Kidney (tissue), 22 donors: Measurements from ENCODE around the gene CBLN3. TPM values are rescaled to one million over a fixed set of nuclear protein-coding genes. Genes with fewer than 3 reads are reported as not detected.
"Not testable (repeated sequence)": the region's sequence is repeated elsewhere in the genome, so short reads cannot be mapped to it uniquely, and the experiment has no call there.

Source experiments
- DNase-seq, 5 donors: peaks; one replicate each; pipeline ENCODE4 v3.0.0-alpha.2; 2013 to 2020
- FAIRE-seq: peaks from 2 replicates; lab custom pipeline; 2012; peaks lifted over from hg19 to GRCh38; lab: Jason Lieb, UNC
- H3K27ac ChIP-seq, 2 donors: one replicate each; pipeline ENCODE4 v1.7.0; 2013; ENCODE audit warnings: low read depth in 2 of 2, low read length in 2 of 2, inconsistent platforms in 1 of 2
- H3K27me3 ChIP-seq: one replicate; pipeline ENCODE4 v1.7.1; 2013; ENCODE audit warnings: low read length, inconsistent platforms; ENCODE audit not compliant: control insufficient read depth, insufficient read depth
- H3K36me3 ChIP-seq, 3 donors: one replicate each; pipeline versions ENCODE4 v1.7.0 to v1.7.1; 2013; ENCODE audit warnings: low read length in 3 of 3, control low read depth in 1 of 3, inconsistent platforms in 1 of 3; ENCODE audit not compliant: insufficient read depth in 3 of 3, control insufficient read depth in 2 of 3
- H3K4me1 ChIP-seq, 3 donors: one replicate each; pipeline versions ENCODE4 v1.7.0 to v1.7.1; 2013; ENCODE audit warnings: low read length in 3 of 3, inconsistent platforms in 1 of 3, low read depth in 1 of 3; ENCODE audit not compliant: control insufficient read depth in 2 of 3, insufficient read depth in 2 of 3
- H3K4me3 ChIP-seq, 3 donors: one replicate each; pipeline versions ENCODE4 v1.7.0 to v1.8.1; 2013; ENCODE audit warnings: low read length in 3 of 3, control low read depth in 1 of 3, inconsistent platforms in 1 of 3
- H3K9ac ChIP-seq, 3 donors: one replicate each; pipeline versions ENCODE4 v1.7.0 to v1.7.1; 2013; ENCODE audit warnings: low read length in 3 of 3, control low read depth in 1 of 3, inconsistent platforms in 1 of 3
- H3K9me3 ChIP-seq, 3 donors: one replicate each; pipeline versions ENCODE4 v1.7.0 to v1.7.1; 2013; ENCODE audit warnings: low read length in 3 of 3, control low read depth in 1 of 3, inconsistent platforms in 1 of 3; ENCODE audit not compliant: control insufficient read depth in 2 of 3, insufficient read depth in 1 of 3
- intact Hi-C: fragments of 100-400 bp; cut with DNase I; formaldehyde crosslinking; loops from one replicate; pipeline ENCODE4 v1.11.1; 2022
- long read RNA-seq, 10 donors: library from polyadenylated mRNA in 1 of 10; unstranded in 1 of 10; transcript quantifications; one replicate each; pipeline ENCODE4 v2.0.0 and lab custom pipeline, GENCODE V29; 2021 to 2026
- polyA plus RNA-seq: library from polyadenylated mRNA; stranded (reverse); fragments of 350-450 nt; fragmentation: Illumina TruSeq; extraction: RNeasy Lipid Tissue Mini Kit (QIAGEN cat#74804); gene quantifications from one replicate; pipeline ENCODE4 v1.2.3, GENCODE V29; 2014; ENCODE audit warnings: low read depth, low replicate concordance; ENCODE audit not compliant: insufficient read depth
- total RNA-seq: library from RNA; stranded (reverse); fragmentation: NEBNext Ultra II Directional; extraction: Animal tissue kit (Norgen Biotek cat#: 25700); gene quantifications from one replicate; pipeline ENCODE4 v1.2.1, GENCODE V29; 2021
- TF ChIP-seq, protein P1 (sequence below): IDR thresholded peaks from 3 replicates; pipeline ENCODE4 v1.5.1; 2012; ENCODE audit warnings: mild to moderate bottlenecking, moderate library complexity, borderline replicate concordance; ENCODE audit not compliant: insufficient read depth; ENCODE audit errors: extremely low read depth
- donor health status: control.
- donor health status: control.
- donor health status: control.
- donor health status: control.
- donor health status: control.
- donor health status: DM: yes; HTN: yes; CAD: no.
- donor health status: Normal renal cell carcinoma (clear cell type).

Gene CBLN3
- total RNA-seq (1.3 TPM), polyA plus RNA-seq (2.6 TPM)
- long read RNA-seq, donor 1, partial matches to known transcripts = 0 of 3 reads
- long read RNA-seq, donor 1, other reads (novel, unspliced or antisense) = 0 of 3 reads
- long read RNA-seq, donor 2 = 0 reads
- long read RNA-seq, donor 3, partial matches to known transcripts = 0 of 4 reads
- long read RNA-seq, donor 3, other reads (novel, unspliced or antisense) = 0 of 4 reads
- long read RNA-seq, donor 4, partial matches to known transcripts = 0 of 1 reads
- long read RNA-seq, donor 4, other reads (novel, unspliced or antisense) = 0 of 1 reads
- long read RNA-seq, donor 5 = 0 reads
- long read RNA-seq, donor 6, partial matches to known transcripts = 0 of 1 reads
- long read RNA-seq, donor 6, other reads (novel, unspliced or antisense) = 0 of 1 reads
- long read RNA-seq, donor 7, partial matches to known transcripts = 1 of 2 reads
- long read RNA-seq, donor 7, other reads (novel, unspliced or antisense) = 0 of 2 reads
- long read RNA-seq, donor 8, partial matches to known transcripts = 0 of 1 reads
- long read RNA-seq, donor 8, other reads (novel, unspliced or antisense) = 0 of 1 reads
- long read RNA-seq, donor 9, partial matches to known transcripts = 0 of 1 reads
- long read RNA-seq, donor 9, other reads (novel, unspliced or antisense) = 0 of 1 reads
- long read RNA-seq, donor 10 = 0 reads

DNA sequence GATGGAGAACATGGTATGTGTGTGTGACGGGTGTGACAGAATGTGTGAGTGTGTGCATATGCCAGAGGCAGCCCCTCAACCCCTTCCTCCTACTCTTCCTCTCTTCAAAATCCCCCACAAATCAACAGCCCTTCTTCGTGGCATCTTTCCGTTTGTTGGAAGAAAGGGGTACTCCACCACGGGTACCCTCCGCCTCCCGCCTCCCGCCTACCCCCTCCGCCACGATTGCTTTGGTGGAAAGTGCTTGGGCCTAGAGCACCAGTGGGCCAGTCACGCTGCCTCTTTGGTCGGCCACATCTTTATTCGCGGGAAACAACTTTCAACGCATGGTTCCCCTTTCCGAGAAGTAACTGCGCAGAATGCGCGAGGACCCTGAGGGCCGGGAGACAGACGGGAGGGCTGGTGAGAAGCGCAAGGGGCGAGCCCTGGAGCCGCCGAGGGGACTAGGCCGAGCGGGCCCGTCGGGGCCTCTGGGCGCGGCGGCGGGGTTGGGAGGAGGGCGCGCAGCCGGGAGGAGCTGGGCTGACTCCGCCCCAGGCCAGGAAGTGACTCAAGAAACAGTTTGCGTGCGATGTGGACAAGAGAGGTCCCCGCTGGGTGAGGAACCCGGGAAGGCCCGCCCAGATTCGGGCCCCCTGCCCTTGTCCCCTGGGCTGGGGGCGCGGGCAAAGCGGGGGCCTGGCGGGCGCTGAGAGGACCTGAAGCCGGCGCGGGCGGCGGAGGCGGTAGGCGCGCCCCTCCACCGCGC is at the start of gene CBLN3, which contains the start of gene KHNYN:
TSS of gene CBLN3 (minus strand) at position 274 of the 748 bp plus-strand sequence. CDS start 614 bp downstream, outside the sequence.
TSS of gene KHNYN (plus strand) at position 560 of the 748 bp plus-strand sequence. CDS start 777 bp downstream, outside the sequence.
- intact Hi-C loops = loop anchor here (10.0 kb wide), 1 partner anchor 55 kb away; no protein-coding TSS in a partner anchor
- H3K27ac ChIP-seq = peak within 1 kb of the TSS; percentile 96 to 98
- TF ChIP-seq, protein P1, sequence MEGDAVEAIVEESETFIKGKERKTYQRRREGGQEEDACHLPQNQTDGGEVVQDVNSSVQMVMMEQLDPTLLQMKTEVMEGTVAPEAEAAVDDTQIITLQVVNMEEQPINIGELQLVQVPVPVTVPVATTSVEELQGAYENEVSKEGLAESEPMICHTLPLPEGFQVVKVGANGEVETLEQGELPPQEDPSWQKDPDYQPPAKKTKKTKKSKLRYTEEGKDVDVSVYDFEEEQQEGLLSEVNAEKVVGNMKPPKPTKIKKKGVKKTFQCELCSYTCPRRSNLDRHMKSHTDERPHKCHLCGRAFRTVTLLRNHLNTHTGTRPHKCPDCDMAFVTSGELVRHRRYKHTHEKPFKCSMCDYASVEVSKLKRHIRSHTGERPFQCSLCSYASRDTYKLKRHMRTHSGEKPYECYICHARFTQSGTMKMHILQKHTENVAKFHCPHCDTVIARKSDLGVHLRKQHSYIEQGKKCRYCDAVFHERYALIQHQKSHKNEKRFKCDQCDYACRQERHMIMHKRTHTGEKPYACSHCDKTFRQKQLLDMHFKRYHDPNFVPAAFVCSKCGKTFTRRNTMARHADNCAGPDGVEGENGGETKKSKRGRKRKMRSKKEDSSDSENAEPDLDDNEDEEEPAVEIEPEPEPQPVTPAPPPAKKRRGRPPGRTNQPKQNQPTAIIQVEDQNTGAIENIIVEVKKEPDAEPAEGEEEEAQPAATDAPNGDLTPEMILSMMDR = no peak
- H3K4me1 ChIP-seq = peaks cover 0 to 30% (median 15%) of the 10 kb centered on the region in 3 donors
- H3K4me3 ChIP-seq = peak within 1 kb of the TSS; percentile 81 to 98 (median 96)
- H3K9me3 ChIP-seq = no peaks in the 10 kb centered on the region
- DNase-seq = peak; percentile 89 to 98 (median 95)
- H3K27me3 ChIP-seq = no peaks in the 10 kb centered on the region
- peak within 1 kb of the TSS; percentile 74 to 98 (median 94) for H3K9ac ChIP-seq
- no peak for FAIRE-seq
- peaks cover 3 to 17% (median 13%) of the 10 kb centered on the region in 3 donors for H3K36me3 ChIP-seq

DNA sequence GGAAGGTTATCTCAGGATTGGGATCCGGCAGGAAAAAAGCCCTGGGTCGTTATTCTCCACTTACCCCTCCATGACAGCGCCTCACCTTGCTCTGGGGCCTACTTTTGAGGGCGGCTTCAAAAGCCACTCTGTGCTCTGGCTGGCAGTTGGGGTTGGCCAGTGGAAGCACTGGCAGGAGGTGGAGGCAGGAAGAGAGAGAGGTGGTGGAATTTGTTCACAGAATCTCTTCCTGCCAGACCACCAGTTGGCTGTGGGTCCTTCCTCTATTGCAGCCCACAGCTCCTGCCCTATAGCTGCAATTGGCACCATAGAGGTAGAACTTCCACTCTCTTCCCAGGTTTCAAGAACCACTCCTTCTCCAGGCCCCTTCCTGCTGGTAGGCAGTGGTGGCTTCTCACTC is 45.8 kb upstream of the CBLN3 start:
- no peaks in the 10 kb centered on the region for H3K36me3 ChIP-seq
- no peak for DNase-seq
- H3K27ac ChIP-seq = no peak overlapping the region
- no peaks in the 10 kb centered on the region for H3K4me1 ChIP-seq
- no peaks in the 10 kb centered on the region for H3K27me3 ChIP-seq
- FAIRE-seq = no peak
- intact Hi-C loops = no loop called here
- H3K4me3 ChIP-seq = no peak overlapping the region
- no peak overlapping the region for H3K9ac ChIP-seq
- H3K9me3 ChIP-seq = no peaks in the 10 kb centered on the region
- TF ChIP-seq, protein P1 = no peak

DNA sequence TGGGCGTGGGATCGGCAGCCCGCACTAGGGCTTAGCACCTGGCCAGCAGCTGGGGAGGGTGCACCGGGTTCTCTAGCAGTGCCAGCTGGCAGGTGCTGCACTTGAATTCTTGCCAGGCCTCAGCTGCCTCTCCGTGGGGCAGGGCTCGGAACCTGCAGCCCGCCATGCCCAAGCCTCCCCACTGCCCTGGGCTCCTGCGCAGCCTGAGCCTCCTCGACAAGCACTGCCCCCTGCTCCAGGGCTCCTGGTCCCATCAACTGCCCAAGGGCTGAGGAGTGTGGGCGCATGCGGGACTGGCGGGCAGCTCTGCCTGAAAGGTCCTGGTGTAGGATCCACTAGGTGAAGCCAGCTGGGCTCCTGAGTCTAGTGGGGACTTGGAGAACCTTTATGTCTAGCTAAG is 43.7 kb upstream of the CBLN3 start:
- intact Hi-C loops = no loop called here
- no peak for FAIRE-seq
- no peak overlapping the region for H3K27ac ChIP-seq
- no peaks in the 10 kb centered on the region for H3K27me3 ChIP-seq
- no peak overlapping the region for H3K9ac ChIP-seq
- TF ChIP-seq, protein P1 = no peak
- no peaks in the 10 kb centered on the region for H3K36me3 ChIP-seq
- no peak overlapping the region for H3K4me3 ChIP-seq
- H3K4me1 ChIP-seq = no peaks in the 10 kb centered on the region
- no peaks in the 10 kb centered on the region for H3K9me3 ChIP-seq
- no peak for DNase-seq

DNA sequence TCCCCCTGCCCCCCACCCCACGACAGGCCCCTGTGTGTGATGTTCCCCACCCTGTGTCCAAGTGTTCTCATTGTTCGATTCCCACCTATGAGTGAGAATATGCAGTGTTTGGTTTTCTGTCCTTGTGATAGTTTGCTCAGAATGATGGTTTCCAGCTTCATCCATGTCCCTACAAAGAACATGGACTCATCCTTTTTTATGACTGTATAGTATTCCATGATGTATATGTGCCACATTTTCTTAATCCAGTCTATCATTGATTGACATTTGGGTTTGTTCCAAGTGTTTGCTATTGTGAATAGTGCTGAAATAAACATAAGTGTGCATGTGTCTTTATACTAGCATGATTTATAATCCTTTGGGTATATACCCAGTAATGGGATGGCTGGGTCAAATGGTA is 41.0 kb upstream of the CBLN3 start:
- H3K4me1 ChIP-seq, H3K9ac ChIP-seq, H3K9me3 ChIP-seq, H3K36me3 ChIP-seq, H3K27ac ChIP-seq, DNase-seq, FAIRE-seq, H3K4me3 ChIP-seq, intact Hi-C loops, H3K27me3 ChIP-seq: not testable (repeated sequence)
